Spleen (tissue), 7 donors: ENCODE results near the gene ADPRH.
"Not testable (repeated sequence)": the region's sequence is repeated elsewhere in the genome, so short reads cannot be mapped to it uniquely, and the experiment has no call there.

Source experiments
- POLR2AphosphoS5 ChIP-seq, 3 donors: sonication (generic); formaldehyde crosslinking; IDR thresholded peaks; one replicate each; pipeline ENCODE4 v1.5.1; 2017; ENCODE audit warnings: antibody characterized with exemption in 3 of 3
- TF ChIP-seq, protein P1 (sequence below), 11 experiments: fragments of 200-600 bp in 7 of 11; fragments of 450-650 bp in 4 of 11; sonication (generic) in 4 of 11; IDR thresholded peaks in 8 of 11; conservative IDR thresholded peaks in 3 of 11; 1 replicate in 7 of 11; 2 replicates in 4 of 11; pipeline versions ENCODE4 v1.4.0 to v1.8.0; 2016 to 2021; ENCODE audit warnings: antibody characterized with exemption in 11 of 11, inconsistent platforms in 4 of 11, mild to moderate bottlenecking in 1 of 11
- donor health status: DM: no; HTN: no; CAD: no; lungs with moderate emphysema.
- donor health status: DM: no; HTN: no; CAD: no.
- donor health status: DM: no; HTN: no; CAD: no.

DNA sequence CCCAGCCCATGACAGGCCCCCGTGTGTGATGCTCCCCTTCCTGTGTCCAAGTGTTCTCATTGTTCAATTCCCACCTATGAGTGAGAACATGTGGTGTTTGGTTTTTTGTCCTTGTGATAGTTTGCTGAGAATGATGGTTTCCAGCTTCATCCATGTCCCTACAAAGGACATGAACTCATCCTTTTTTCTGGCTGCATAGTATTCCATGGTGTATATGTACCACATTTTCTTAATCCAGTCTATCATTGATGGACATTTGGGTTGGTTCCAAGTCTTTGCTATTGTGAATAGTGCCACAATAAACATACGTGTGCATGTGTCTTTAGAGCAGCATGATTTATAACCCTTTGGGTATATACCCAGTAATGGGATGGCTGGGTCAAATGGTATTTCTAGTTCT, 16.0 kb upstream of the ADPRH start:
- TF ChIP-seq, protein P1, sequence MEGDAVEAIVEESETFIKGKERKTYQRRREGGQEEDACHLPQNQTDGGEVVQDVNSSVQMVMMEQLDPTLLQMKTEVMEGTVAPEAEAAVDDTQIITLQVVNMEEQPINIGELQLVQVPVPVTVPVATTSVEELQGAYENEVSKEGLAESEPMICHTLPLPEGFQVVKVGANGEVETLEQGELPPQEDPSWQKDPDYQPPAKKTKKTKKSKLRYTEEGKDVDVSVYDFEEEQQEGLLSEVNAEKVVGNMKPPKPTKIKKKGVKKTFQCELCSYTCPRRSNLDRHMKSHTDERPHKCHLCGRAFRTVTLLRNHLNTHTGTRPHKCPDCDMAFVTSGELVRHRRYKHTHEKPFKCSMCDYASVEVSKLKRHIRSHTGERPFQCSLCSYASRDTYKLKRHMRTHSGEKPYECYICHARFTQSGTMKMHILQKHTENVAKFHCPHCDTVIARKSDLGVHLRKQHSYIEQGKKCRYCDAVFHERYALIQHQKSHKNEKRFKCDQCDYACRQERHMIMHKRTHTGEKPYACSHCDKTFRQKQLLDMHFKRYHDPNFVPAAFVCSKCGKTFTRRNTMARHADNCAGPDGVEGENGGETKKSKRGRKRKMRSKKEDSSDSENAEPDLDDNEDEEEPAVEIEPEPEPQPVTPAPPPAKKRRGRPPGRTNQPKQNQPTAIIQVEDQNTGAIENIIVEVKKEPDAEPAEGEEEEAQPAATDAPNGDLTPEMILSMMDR (IDR thresholded peaks at IDR 0.05 in 8 of 11, conservative IDR thresholded peaks at IDR 0.05 in 3 of 11): not testable (repeated sequence)
- TF ChIP-seq POLR2AphosphoS5 (IDR thresholded peaks at IDR 0.05): not testable (repeated sequence)
